H4 (cell line): ENCODE data around the gene CDC42BPA. TPM values are rescaled to one million over a fixed set of nuclear protein-coding genes. Genes with fewer than 3 reads are reported as not detected.

Source experiments
- DNase-seq: peaks from one replicate; pipeline ENCODE4 v3.0.0-alpha.2; 2015; ENCODE audit warnings: low spot score
- total RNA-seq: library from RNA; depleted of rRNA; stranded (reverse); fragments of >200 nt; shearing (Covaris generic); gene quantifications from 2 replicates; pipeline ENCODE4 v1.2.3, GENCODE V29; 2014

CDC42BPA gene
- total RNA-seq, 1 experiment from 2014 or later = 13.5 TPM

GRCh38 chr1:227335242-227336020, 17.1 kb upstream of the CDC42BPA start:
- DNase-seq = no peak

GRCh38 chr1:227333423-227333822, 15.1 kb upstream of the CDC42BPA start:
- DNase-seq = no peak

GRCh38 chr1:227330279-227331076, 12.2 kb upstream of the CDC42BPA start:
- no peak for DNase-seq

GRCh38 chr1:227328405-227329019, 10.2 kb upstream of the CDC42BPA start:
- no peak for DNase-seq

GRCh38 chr1:227325156-227325555, 6.9 kb upstream of the CDC42BPA start:
- DNase-seq = no peak

GRCh38 chr1:227323967-227324268, 5.6 kb upstream of the CDC42BPA start:
- DNase-seq = no peak

GRCh38 chr1:227323171-227323966, 5.1 kb upstream of the CDC42BPA start:
- DNase-seq = no peak

GRCh38 chr1:227322376-227322775, 4.1 kb upstream of the CDC42BPA start:
- DNase-seq = no peak

GRCh38 chr1:227321035-227321434, 2.7 kb upstream of the CDC42BPA start:
- no peak for DNase-seq

- no peak for DNase-seq
Observed at GRCh38 chr1:227320476-227320875, 2.2 kb upstream of the CDC42BPA start.

GRCh38 chr1:227318853-227319607, 738 bp upstream of the CDC42BPA start:
- peak; percentile 7 for DNase-seq

GRCh38 chr1:227317523-227318015, 723 bp downstream of the CDC42BPA start:
- peak; percentile 60 for DNase-seq

GRCh38 chr1:227317011-227317451, 1.3 kb downstream of the CDC42BPA start:
- no peak for DNase-seq

- no peak for DNase-seq
Observed at GRCh38 chr1:227316456-227316855, 1.8 kb downstream of the CDC42BPA start.

- DNase-seq = peak; percentile 41
Observed at GRCh38 chr1:227315629-227316346, 2.5 kb downstream of the CDC42BPA start.

- no peak for DNase-seq
Observed at GRCh38 chr1:227314014-227314848, 4.1 kb downstream of the CDC42BPA start.

- no peak for DNase-seq
Observed at GRCh38 chr1:227312361-227313025, 5.8 kb downstream of the CDC42BPA start.

GRCh38 chr1:227311389-227312001, 6.8 kb downstream of the CDC42BPA start:
- DNase-seq = no peak
